T-helper 2 cell treated with Interferon-gamma antibody and Interleukin-4, amounts not matched to agents 100 ng/mL and 5 ng/mL, for 36 hours (primary cell): ENCODE data around the gene CRX. TPM values are rescaled to one million over a fixed set of nuclear protein-coding genes. Genes with fewer than 3 reads are reported as not detected.
"Not testable (repeated sequence)": the region's sequence is repeated elsewhere in the genome, so short reads cannot be mapped to it uniquely, and the experiment has no call there.

Experiments used
- intact Hi-C: fragments of 100-400 bp; cut with micrococcal nuclease; formaldehyde crosslinking; loops from one replicate; pipeline ENCODE4 v1.15.1; 2023
- total RNA-seq: library from RNA; stranded (reverse); gene quantifications from 2 replicates; pipeline ENCODE4 v1.2.3, GENCODE V29; 2022

CRX gene
- total RNA-seq, 1 donor from 2014 or later: not detected

GRCh38 chr19:47803148-47803547 is 18.6 kb upstream of the CRX start:
- intact Hi-C loops: not testable (repeated sequence)

- intact Hi-C loops: not testable (repeated sequence)
Measured at GRCh38 chr19:47803671-47804070, 18.1 kb upstream of the CRX start.

GRCh38 chr19:47804451-47804850 is 17.3 kb upstream of the CRX start, which contains the start of gene TPRX1:
Gene TPRX1 (minus strand): TSS chr19:47804551. CDS start chr19:47804539, 12 bp downstream.
- intact Hi-C loops: not testable (repeated sequence)

GRCh38 chr19:47805313-47805712 is 16.4 kb upstream of the CRX start:
- intact Hi-C loops: no loop called here

- intact Hi-C loops: no loop called here
Measured at GRCh38 chr19:47806435-47806834, 15.3 kb upstream of the CRX start.

GRCh38 chr19:47813304-47813994 is 8.3 kb upstream of the CRX start:
- intact Hi-C loops: no loop called here

GRCh38 chr19:47813995-47814328 is 7.8 kb upstream of the CRX start:
- intact Hi-C loops: no loop called here

- intact Hi-C loops: not testable (repeated sequence)
Measured at GRCh38 chr19:47816270-47816669, 5.5 kb upstream of the CRX start.

GRCh38 chr19:47818221-47818620 is 3.5 kb upstream of the CRX start:
- intact Hi-C loops: not testable (repeated sequence)

- intact Hi-C loops: no loop called here
Measured at GRCh38 chr19:47819858-47820257, 1.9 kb upstream of the CRX start.

GRCh38 chr19:47820410-47820809 is 1.3 kb upstream of the CRX start:
- intact Hi-C loops: no loop called here

- intact Hi-C loops: no loop called here
Measured at GRCh38 chr19:47824396-47824795, 2.7 kb downstream of the CRX start.

- intact Hi-C loops: no loop called here
Measured at GRCh38 chr19:47826800-47827199, 5.1 kb downstream of the CRX start.

- intact Hi-C loops: no loop called here
Measured at GRCh38 chr19:47832723-47833122, 11.0 kb downstream of the CRX start.

GRCh38 chr19:47836038-47836437 is 14.3 kb downstream of the CRX start:
- intact Hi-C loops: no loop called here

- intact Hi-C loops: no loop called here
Measured at GRCh38 chr19:47839411-47839810, 17.7 kb downstream of the CRX start.

- intact Hi-C loops: no loop called here
Measured at GRCh38 chr19:47839913-47840312, 18.2 kb downstream of the CRX start.

- intact Hi-C loops: no loop called here
Measured at GRCh38 chr19:47842941-47843340, 21.2 kb downstream of the CRX start.

- intact Hi-C loops: no loop called here
Measured at GRCh38 chr19:47848425-47848822, 26.7 kb downstream of the CRX start.

GRCh38 chr19:47848823-47849473 is 27.2 kb downstream of the CRX start:
- intact Hi-C loops: no loop called here

GRCh38 chr19:47853003-47853402 is 31.3 kb downstream of the CRX start:
- intact Hi-C loops: no loop called here

- intact Hi-C loops: no loop called here
Measured at GRCh38 chr19:47854459-47854858, 32.7 kb downstream of the CRX start.

- intact Hi-C loops: not testable (repeated sequence)
Measured at GRCh38 chr19:47858231-47858630, 36.5 kb downstream of the CRX start.
